ENCODE data around the gene SNCB.

GRCh38 chr5:176574297-176574591 is 56.1 kb downstream of the SNCB start:
- TF ChIP-seq CBX5 (IDR thresholded peaks at IDR 0.05; ENCODE audit: low read depth, low read length) (no peak), SP1 (IDR thresholded peaks at IDR 0.05; ENCODE audit: low read depth, low read length) (no peak), RAD21 (IDR thresholded peaks at IDR 0.05 in 1 of 2, conservative IDR thresholded peaks at IDR 0.05 in 1 of 2; ENCODE audit: low read depth in 2 of 2, low read length in 2 of 2) (no peak), CHD2 (IDR thresholded peaks at IDR 0.05; ENCODE audit: low read length) (no peak), RNF2 (IDR thresholded peaks at IDR 0.05; ENCODE audit: borderline replicate concordance, low read depth, low read length, missing control alignments, poor library complexity, severe bottlenecking) (no peak), POLR2A (IDR thresholded peaks at IDR 0.05; ENCODE audit: control extremely low read depth in 1 of 2, low read depth in 2 of 2, low read length in 2 of 2) (no peak), BCL11A (IDR thresholded peaks at IDR 0.05; ENCODE audit: low read depth in 2 of 2, low read length in 2 of 2) (no peak), EZH2 (IDR thresholded peaks at IDR 0.05; ENCODE audit: low read depth, low read length, severe bottlenecking) (no peak), GABPA (IDR thresholded peaks at IDR 0.05; ENCODE audit: borderline replicate concordance, insufficient read depth, low read length) (no peak), SIN3A (conservative IDR thresholded peaks at IDR 0.05 in 1 of 2, IDR thresholded peaks at IDR 0.05 in 1 of 2; ENCODE audit: low read depth in 1 of 2, low read length in 2 of 2) (no peak), CTCF (IDR thresholded peaks at IDR 0.05; ENCODE audit: control extremely low read depth in 1 of 3, insufficient read depth in 1 of 3, low read depth in 1 of 3, low read length in 3 of 3) (no peak), SP2 (IDR thresholded peaks at IDR 0.05; ENCODE audit: low read length) (no peak)
